ENCODE data around the gene KIF26A.

DNA sequence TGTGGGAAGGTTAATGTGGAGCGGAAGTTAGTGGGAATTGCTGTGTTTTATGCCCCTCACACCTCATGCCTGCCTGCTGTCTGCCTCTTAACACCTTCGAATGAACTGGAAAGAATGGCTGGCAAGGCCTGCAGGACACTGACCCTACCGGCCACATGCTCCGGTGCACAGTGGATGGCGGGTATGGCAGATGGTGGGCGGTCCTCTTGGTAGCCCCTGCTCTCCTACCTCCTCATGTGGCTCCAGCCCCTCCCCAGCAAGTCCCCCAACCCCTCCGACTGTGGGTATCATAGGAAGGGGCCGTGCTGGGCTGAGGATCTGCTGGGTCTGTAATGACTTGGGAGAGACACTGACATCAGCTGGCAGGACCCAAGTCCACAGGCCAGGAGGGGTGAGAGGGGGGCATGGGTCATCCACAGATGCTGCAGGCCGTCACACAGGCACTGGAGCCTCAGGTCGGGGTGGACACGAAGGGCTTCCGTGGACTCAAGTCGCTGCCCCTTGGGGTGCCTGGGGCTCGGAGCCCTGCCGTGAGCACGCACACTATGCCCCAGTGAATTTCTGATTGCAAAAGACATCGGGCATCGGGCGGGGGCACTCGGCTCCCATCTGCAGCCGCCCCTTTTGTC lies 77.4 kb downstream of the KIF26A start:
- TF ChIP-seq, protein P1, sequence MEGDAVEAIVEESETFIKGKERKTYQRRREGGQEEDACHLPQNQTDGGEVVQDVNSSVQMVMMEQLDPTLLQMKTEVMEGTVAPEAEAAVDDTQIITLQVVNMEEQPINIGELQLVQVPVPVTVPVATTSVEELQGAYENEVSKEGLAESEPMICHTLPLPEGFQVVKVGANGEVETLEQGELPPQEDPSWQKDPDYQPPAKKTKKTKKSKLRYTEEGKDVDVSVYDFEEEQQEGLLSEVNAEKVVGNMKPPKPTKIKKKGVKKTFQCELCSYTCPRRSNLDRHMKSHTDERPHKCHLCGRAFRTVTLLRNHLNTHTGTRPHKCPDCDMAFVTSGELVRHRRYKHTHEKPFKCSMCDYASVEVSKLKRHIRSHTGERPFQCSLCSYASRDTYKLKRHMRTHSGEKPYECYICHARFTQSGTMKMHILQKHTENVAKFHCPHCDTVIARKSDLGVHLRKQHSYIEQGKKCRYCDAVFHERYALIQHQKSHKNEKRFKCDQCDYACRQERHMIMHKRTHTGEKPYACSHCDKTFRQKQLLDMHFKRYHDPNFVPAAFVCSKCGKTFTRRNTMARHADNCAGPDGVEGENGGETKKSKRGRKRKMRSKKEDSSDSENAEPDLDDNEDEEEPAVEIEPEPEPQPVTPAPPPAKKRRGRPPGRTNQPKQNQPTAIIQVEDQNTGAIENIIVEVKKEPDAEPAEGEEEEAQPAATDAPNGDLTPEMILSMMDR (IDR thresholded peaks at IDR 0.05): no peak
- TF ChIP-seq POLR2A (IDR thresholded peaks at IDR 0.05): no peak
